Measurements from ENCODE around the gene KLHL29.

Gene KLHL29

GRCh38 chr2:23420840-23421476, 36.0 kb downstream of the KLHL29 start:
- Histone ChIP-seq H3K4me1 (ENCODE audit: control insufficient read depth, low read length) (no peaks in the 10 kb centered on the region), H3K27me3 (ENCODE audit: control insufficient read depth, low read length) (no peaks in the 10 kb centered on the region), H3K27ac (ENCODE audit: low read depth, low read length) (no peak overlapping the region), H3F3A (ENCODE audit: control insufficient read depth, insufficient read depth) (no peaks in the 10 kb centered on the region), H3K4me2 (ENCODE audit: low read length) (no peak overlapping the region), H3K9me2 (replicated peaks; ENCODE audit: control insufficient read depth, low read length) (no peaks in the 10 kb centered on the region), H3K9me3 (ENCODE audit: control insufficient read depth, insufficient read depth, low read length) (no peaks in the 10 kb centered on the region), H4K20me1 (ENCODE audit: control insufficient read depth, insufficient read depth, low read depth, low read length) (no peaks in the 10 kb centered on the region), H3K79me2 (ENCODE audit: control insufficient read depth, low read length) (no peaks in the 10 kb centered on the region), H3K4me3 (ENCODE audit: low read length) (no peak overlapping the region), H3K36me3 (ENCODE audit: control insufficient read depth, low read length) (no peaks in the 10 kb centered on the region)
- TF ChIP-seq CTCF (IDR thresholded peaks at IDR 0.05; ENCODE audit: low read depth, low read length, poor library complexity, severe bottlenecking) (no peak), EZH2phosphoT487 (IDR thresholded peaks at IDR 0.05; ENCODE audit: borderline replicate concordance, low read length) (no peak)

GRCh38 chr2:23422089-23423061, 37.4 kb downstream of the KLHL29 start:
- no peaks in the 10 kb centered on the region for H3K79me2 ChIP-seq (ENCODE audit: control insufficient read depth, low read length)
- no peaks in the 10 kb centered on the region for H3K36me3 ChIP-seq (ENCODE audit: control insufficient read depth, low read length)
- H4K20me1 ChIP-seq (ENCODE audit: control insufficient read depth, insufficient read depth, low read depth, low read length) = no peaks in the 10 kb centered on the region
- H3K27me3 ChIP-seq (ENCODE audit: control insufficient read depth, low read length) = no peaks in the 10 kb centered on the region
- no peak overlapping the region for H3K4me3 ChIP-seq (ENCODE audit: low read length)
- no peak overlapping the region for H3K27ac ChIP-seq (ENCODE audit: low read depth, low read length)
- TF ChIP-seq CTCF (IDR thresholded peaks at IDR 0.05; ENCODE audit: low read depth, low read length, poor library complexity, severe bottlenecking) (no peak), EZH2phosphoT487 (IDR thresholded peaks at IDR 0.05; ENCODE audit: borderline replicate concordance, low read length) (no peak)
- H3K4me2 ChIP-seq (ENCODE audit: low read length) = no peak overlapping the region
- no peaks in the 10 kb centered on the region for H3F3A ChIP-seq (ENCODE audit: control insufficient read depth, insufficient read depth)
- no peaks in the 10 kb centered on the region for H3K9me2 ChIP-seq (replicated peaks; ENCODE audit: control insufficient read depth, low read length)
- no peaks in the 10 kb centered on the region for H3K4me1 ChIP-seq (ENCODE audit: control insufficient read depth, low read length)
- no peaks in the 10 kb centered on the region for H3K9me3 ChIP-seq (ENCODE audit: control insufficient read depth, insufficient read depth, low read length)

- Histone ChIP-seq H3K9me3 (ENCODE audit: control insufficient read depth, insufficient read depth, low read length) (no peaks in the 10 kb centered on the region), H4K20me1 (ENCODE audit: control insufficient read depth, insufficient read depth, low read depth, low read length) (no peaks in the 10 kb centered on the region), H3K27ac (ENCODE audit: low read depth, low read length) (no peak overlapping the region), H3K4me2 (ENCODE audit: low read length) (no peak overlapping the region), H3K4me1 (ENCODE audit: control insufficient read depth, low read length) (no peaks in the 10 kb centered on the region), H3K9me2 (replicated peaks; ENCODE audit: control insufficient read depth, low read length) (no peaks in the 10 kb centered on the region), H3K4me3 (ENCODE audit: low read length) (no peak overlapping the region), H3K79me2 (ENCODE audit: control insufficient read depth, low read length) (no peaks in the 10 kb centered on the region), H3F3A (ENCODE audit: control insufficient read depth, insufficient read depth) (no peaks in the 10 kb centered on the region), H3K36me3 (ENCODE audit: control insufficient read depth, low read length) (no peaks in the 10 kb centered on the region), H3K27me3 (ENCODE audit: control insufficient read depth, low read length) (no peaks in the 10 kb centered on the region)
- no peak for TF ChIP-seq EZH2phosphoT487 (IDR thresholded peaks at IDR 0.05; ENCODE audit: borderline replicate concordance, low read length)
- TF ChIP-seq CTCF (IDR thresholded peaks at IDR 0.05; ENCODE audit: low read depth, low read length, poor library complexity, severe bottlenecking) = no peak
Measured at GRCh38 chr2:23423062-23423872, 38.3 kb downstream of the KLHL29 start.
